Kidney epithelial cell (primary cell): ENCODE measurements around the gene SCN5A. TPM values are rescaled to one million over a fixed set of nuclear protein-coding genes. Genes with fewer than 3 reads are reported as not detected.

Experiments used
- DNase-seq: peaks from one replicate; pipeline ENCODE4 v3.0.0-alpha.2; 2010; ENCODE audit warnings: low read depth
- H3K27me3 ChIP-seq: 2 replicates; pipeline ENCODE4 v1.6.0; 2011; ENCODE audit warnings: low read length; ENCODE audit not compliant: control insufficient read depth, insufficient read depth
- H3K36me3 ChIP-seq: 2 replicates; pipeline ENCODE4 v1.5.1; 2011; ENCODE audit warnings: low read length; ENCODE audit not compliant: control insufficient read depth, insufficient read depth
- H3K4me3 ChIP-seq: 2 replicates; pipeline ENCODE4 v1.5.1; 2011; ENCODE audit warnings: low read depth, mild to moderate bottlenecking, control low read depth, low read length
- total RNA-seq: library from RNA; depleted of rRNA; stranded (reverse); fragments of >200 nt; gene quantifications from 2 replicates; pipeline ENCODE4 v1.2.3, GENCODE V29; 2015
- TF ChIP-seq, protein P1 (sequence below): IDR thresholded peaks from 2 replicates; pipeline ENCODE4 v1.5.1; 2011; ENCODE audit warnings: mild to moderate bottlenecking, moderate library complexity, low read length, control low read depth, inconsistent platforms; ENCODE audit not compliant: insufficient read depth, poor library complexity, severe bottlenecking

SCN5A gene
- total RNA-seq, 1 donor from 2014 or later: 3.8 TPM

DNA sequence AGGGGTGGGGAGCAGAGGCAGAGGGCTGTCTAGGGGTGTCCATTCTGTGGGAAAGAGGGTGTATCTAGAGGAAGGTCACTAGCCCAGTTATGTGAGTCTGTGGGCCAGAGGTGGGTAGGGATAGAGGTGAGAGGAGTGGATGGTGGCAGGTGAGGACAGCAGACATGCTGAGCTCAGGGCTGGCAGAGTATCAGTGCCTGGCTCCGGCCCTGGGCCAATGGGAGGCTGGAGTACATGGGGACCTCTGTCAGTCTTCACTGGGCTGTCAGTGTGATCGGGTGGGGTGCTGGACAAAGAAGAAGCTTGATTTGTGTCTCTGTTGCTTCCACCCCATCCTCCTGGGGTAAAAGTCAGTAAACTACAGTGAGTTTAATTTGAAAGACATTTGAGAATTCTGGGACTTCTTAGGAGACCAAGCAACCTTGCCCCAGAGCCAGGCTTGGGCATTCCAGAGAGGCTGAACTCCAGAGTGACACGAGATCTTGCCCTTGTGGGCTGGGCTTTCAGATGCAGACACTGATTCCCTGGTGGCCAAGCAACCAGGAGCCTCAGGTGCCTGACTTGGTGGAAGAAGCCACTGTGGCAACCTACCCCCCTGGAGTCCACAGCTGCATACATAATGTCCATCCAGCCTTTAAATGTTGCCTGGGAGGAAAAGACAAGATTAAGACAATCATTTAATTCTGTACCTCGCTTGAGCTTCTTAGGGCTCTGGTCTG lies 92.7 kb downstream of the SCN5A start:
- TF ChIP-seq, protein P1, sequence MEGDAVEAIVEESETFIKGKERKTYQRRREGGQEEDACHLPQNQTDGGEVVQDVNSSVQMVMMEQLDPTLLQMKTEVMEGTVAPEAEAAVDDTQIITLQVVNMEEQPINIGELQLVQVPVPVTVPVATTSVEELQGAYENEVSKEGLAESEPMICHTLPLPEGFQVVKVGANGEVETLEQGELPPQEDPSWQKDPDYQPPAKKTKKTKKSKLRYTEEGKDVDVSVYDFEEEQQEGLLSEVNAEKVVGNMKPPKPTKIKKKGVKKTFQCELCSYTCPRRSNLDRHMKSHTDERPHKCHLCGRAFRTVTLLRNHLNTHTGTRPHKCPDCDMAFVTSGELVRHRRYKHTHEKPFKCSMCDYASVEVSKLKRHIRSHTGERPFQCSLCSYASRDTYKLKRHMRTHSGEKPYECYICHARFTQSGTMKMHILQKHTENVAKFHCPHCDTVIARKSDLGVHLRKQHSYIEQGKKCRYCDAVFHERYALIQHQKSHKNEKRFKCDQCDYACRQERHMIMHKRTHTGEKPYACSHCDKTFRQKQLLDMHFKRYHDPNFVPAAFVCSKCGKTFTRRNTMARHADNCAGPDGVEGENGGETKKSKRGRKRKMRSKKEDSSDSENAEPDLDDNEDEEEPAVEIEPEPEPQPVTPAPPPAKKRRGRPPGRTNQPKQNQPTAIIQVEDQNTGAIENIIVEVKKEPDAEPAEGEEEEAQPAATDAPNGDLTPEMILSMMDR: no peak
- no peak for DNase-seq
- Histone ChIP-seq H3K27me3 (no peaks in the 10 kb centered on the region), H3K4me3 (no peak overlapping the region), H3K36me3 (no peaks in the 10 kb centered on the region)

DNA sequence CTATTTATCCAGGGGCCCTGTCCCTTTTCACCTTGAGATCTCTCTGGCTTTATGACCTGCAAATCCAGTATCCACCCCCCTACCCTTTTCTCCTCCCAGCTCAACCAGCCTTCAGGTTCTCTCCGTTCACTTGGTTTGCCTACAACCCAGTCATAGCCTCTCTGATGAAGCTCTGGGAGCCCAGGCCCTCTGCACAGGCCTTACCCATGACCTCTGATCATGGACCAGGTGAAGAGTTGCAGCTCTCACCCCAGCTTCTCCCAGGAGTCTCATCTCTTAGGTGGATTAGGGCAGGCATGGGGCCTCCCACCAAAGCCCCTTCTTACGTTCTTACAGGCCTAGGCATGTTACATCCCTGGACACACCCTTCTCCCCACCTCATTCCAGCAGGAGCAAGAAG lies 93.6 kb downstream of the SCN5A start:
- TF ChIP-seq, protein P1: no peak

DNA sequence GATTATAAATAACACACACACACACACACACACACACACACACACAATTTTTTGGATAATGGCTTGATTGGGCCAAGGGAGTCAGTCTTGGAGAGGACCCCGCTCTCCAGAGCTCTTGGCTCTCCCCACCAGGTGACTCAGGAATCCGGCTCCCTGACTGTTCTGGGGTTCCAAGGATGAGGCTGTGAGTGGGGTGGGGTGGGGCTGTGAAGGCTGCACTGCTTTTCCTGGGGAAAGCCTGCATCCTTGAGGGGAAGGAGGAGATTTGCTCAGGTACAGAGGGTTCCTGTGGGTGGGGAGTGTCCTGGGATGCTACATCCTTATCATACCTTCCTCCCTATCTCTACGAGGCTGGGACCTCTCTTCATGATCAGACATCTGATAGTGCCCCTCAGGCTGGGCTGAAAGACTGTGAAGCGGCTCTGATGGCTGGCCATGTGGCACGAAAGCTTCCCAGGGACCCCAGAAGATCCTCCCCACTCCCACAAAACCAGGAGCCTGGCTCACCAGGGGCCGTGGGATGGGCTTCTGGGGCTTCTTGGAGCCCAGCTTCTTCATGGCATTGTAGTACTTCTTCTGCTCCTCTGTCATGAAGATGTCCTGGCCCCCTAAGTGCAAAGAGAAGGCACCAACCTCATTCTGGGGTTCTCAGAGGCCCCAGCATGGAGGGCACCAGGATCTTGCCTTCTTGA lies 94.2 kb downstream of the SCN5A start:
- TF ChIP-seq, protein P1: no peak
- Histone ChIP-seq H3K4me3 (no peak overlapping the region), H3K36me3 (no peaks in the 10 kb centered on the region), H3K27me3 (no peaks in the 10 kb centered on the region)
- DNase-seq: no peak

More for the DNA sequence above, 93.6 kb downstream of the SCN5A start:
- H3K27me3 ChIP-seq: no peaks in the 10 kb centered on the region
- no peaks in the 10 kb centered on the region for H3K36me3 ChIP-seq
- DNase-seq: no peak
- H3K4me3 ChIP-seq: no peak overlapping the region

DNA sequence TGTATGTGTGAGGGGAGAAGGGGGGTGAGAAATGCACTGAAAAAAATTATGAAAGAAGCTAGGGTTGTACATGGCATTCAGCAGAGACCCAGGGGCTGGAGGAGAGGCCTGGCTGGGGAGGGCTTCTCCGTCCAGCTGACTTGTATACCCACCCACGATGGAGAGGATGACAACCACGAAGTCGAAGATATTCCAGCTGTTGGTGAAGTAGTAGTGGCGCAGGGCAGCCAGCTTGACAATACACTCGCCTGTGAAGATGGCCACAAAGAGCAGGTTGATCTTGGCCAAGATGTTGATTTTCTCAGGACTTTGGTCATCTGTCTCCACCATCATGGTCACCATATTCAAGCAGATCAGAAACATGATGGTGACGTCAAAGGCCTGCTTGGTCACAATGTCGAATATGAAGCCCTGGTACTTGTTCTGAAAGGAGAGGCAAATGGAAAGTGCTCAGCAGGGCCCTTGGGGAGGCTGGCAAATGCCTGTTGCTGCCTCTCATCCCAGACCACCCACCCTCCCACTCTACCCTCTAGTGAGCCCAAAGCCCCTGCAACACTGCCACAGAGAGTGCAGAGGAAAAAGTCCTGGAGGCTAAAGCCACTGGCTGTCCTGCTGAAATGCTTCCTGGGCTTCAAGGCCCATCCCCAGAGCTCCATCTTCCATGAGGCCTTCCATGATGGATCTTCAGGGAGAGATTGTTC lies 95.2 kb downstream of the SCN5A start:
- Histone ChIP-seq H3K36me3 (no peaks in the 10 kb centered on the region), H3K27me3 (no peaks in the 10 kb centered on the region), H3K4me3 (no peak overlapping the region)
- no peak for DNase-seq
- TF ChIP-seq, protein P1: no peak

DNA sequence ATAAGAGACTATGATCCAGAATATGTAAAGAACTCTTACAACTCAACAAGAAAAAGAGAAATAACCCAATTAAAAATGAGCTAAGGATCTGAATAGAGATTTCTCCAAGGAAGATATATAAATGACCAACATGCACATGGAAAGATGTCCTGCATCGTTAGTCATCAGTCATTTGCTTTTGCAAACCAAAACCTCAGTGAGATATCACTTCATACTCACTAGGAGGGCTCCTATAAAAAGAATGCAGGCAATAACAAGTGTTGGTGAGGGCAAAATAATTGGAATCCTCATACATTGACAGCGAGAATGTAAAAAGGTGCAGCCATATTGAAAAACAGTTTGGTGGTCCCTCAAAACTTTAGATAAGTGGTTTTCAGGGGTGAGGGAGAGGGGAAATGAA lies 96.4 kb downstream of the SCN5A start:
- H3K4me3 ChIP-seq: no peak overlapping the region

More for the DNA sequence above, 96.4 kb downstream of the SCN5A start:
- Histone ChIP-seq H3K36me3 (no peaks in the 10 kb centered on the region), H3K27me3 (no peaks in the 10 kb centered on the region)
- no peak for DNase-seq
- TF ChIP-seq, protein P1: no peak
